GM12872 (cell line): ENCODE results near the gene PRKAG2.

Experiments
- CTCF ChIP-seq: IDR thresholded peaks from 3 replicates; pipeline ENCODE4 v1.5.1; 2011; ENCODE audit warnings: low read depth, mild to moderate bottlenecking, low read length, moderate library complexity; ENCODE audit not compliant: insufficient read depth

The PRKAG2 gene

GRCh38 chr7:151710646-151711434 is 166.1 kb downstream of the PRKAG2 start:
- no peak for TF ChIP-seq CTCF

GRCh38 chr7:151710121-151710640 is 166.7 kb downstream of the PRKAG2 start:
- TF ChIP-seq CTCF, result no peak

GRCh38 chr7:151709141-151710038 is 167.5 kb downstream of the PRKAG2 start:
- no peak for TF ChIP-seq CTCF

GRCh38 chr7:151708610-151709009 is 168.3 kb downstream of the PRKAG2 start:
- no peak for TF ChIP-seq CTCF

GRCh38 chr7:151707757-151708156 is 169.2 kb downstream of the PRKAG2 start:
- TF ChIP-seq CTCF, result no peak

- TF ChIP-seq CTCF, result no peak
These were observed 169.8 kb downstream of the PRKAG2 start for GRCh38 chr7:151707105-151707469.
